ENCODE results near the gene PDCD1.
A peak's percentile ranks its signal among the peaks of the same experiment; 100 is the strongest.

PDCD1 gene

DNA sequence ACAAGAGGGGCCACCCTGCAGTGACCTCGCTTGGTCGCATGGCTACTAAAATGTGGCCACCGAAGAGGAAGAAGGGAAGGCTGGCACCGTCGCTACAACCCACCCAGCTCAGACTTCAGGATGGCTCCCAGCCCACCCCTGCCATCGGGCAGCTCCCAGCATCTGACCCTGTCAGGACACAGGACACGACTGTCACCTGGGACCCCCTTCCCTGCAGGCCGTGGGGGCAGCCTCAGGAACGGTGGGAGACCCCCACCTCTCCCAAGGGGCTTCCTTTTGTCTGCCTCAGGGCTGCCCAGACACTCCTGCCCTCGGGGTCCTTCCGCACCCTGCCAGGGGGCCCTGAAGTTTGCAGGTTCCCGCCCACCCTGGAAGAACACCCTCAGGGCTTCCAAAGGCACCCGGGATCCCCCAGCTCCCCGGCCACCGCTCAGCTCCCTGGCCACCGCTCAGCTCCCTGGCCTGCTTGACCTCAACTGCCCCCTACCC, 18.5 kb upstream of the PDCD1 start:
- no peak for DNase-seq

DNA sequence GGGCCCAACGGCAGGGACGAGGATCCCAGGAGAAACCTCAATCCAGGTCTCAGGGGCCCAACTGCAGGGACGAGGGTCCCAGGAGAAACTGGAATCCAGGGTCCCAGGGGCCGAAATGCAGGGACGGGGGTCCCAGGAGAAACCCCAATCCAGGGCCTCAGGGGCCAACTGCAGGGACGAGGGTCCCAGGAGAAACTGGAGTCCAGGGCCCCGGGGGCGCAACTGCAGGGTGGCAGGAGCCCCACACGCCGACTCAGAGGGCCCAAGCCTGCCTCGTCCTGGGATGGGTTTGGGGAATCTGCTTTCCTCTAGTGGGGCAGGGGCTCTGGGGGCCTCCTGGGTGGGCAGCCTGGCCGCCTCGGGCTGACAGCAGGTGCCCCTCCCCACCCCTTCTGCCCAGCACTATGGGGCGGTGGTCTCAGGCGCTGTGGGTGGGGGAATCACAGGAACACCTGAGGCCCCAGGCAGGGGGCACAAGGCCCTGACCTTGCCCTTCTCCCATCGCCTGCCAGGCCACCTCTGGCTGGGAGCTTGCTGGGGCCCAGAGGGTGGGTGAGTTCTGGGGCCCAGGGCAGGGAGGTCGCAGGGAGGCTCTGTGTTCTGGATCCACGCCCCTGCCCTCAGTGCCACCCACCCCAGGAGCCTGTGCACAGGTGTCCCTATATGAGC, 18.0 kb upstream of the PDCD1 start:
- no peak for DNase-seq

DNA sequence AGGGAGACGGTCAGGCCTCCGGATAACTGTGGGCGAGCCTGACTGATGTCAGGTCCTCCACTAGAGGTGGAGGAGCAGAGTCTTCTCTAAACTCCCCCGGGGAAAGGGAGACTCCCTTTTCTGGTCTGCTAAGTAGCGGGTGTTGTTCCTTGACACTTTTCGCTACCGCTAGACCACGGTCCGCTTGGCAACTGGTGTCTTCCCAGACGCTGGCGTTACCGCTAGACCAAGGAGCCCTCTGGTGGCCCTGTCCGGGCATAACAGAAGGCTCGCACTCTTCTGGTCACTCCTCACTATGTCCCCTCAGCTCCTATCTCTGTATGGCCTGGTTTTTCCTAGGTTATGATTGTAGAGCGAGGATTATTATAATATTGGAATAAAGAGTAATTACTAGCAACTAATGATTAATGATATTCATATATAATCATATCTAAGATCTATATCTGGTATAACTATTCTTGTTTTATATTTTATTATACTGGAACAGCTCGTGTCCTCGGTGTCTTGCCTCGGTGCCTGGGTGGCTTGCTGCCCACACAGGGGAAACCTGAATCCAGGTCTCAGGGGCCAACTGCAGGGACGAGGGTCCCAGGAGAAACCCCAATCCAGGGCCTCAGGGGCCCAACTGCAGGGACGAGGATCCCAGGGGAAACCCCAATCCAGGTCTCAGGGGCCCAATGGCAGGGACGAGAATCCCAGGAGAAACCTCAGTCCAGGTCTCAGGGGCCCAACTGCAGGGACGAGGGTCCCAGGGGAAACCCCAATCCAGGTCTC, 17.2 kb upstream of the PDCD1 start:
- DNase-seq = peak; percentile 70

DNA sequence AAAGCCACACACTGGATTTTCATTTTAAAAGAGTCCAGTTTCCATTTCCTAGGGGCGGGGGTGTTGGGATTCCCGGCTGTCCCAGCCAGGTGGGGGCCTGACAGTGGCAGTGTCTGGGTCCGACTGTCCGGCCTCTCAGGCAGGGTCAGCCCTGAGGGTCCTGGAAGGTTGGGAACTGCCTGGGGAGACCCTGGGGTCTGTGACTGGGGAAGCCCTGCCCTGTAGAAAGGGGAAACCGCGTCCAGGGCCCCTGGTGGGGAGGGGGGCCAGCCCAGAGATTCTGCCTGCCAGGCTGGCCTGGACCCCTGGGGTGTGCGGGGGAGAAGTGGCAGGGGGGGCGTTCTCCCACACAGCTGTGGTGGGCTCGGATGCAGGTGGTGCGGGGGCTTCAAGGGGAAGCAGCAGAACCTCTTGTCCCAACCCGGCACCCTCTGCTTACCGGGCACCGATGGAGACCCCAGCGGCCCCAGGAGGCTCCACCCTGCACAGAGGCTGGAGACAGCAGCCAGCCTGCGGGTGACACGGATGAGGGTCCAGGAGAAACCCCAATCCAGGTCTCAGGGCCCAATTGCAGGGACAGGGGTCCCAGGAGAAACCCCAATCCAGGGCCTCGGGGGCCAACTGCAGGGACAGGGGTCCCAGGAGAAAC, 15.7 kb upstream of the PDCD1 start:
- DNase-seq = no peak

DNA sequence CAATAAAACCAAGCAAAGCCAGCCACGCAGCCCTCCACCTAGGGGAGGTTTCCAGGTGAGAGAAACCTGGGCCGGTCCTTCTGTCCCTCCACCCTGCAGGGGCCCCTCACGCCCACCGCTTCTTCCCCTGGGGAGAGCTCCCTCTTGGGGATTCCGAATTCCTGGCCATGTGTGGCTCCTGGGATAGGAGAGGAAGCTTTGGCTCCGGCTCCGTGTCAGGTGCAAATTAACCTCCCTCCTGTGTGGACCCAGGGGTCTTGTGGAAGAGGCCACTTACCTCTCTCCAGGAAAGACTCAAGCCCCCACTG, 15.1 kb upstream of the PDCD1 start:
- no peak for DNase-seq

DNA sequence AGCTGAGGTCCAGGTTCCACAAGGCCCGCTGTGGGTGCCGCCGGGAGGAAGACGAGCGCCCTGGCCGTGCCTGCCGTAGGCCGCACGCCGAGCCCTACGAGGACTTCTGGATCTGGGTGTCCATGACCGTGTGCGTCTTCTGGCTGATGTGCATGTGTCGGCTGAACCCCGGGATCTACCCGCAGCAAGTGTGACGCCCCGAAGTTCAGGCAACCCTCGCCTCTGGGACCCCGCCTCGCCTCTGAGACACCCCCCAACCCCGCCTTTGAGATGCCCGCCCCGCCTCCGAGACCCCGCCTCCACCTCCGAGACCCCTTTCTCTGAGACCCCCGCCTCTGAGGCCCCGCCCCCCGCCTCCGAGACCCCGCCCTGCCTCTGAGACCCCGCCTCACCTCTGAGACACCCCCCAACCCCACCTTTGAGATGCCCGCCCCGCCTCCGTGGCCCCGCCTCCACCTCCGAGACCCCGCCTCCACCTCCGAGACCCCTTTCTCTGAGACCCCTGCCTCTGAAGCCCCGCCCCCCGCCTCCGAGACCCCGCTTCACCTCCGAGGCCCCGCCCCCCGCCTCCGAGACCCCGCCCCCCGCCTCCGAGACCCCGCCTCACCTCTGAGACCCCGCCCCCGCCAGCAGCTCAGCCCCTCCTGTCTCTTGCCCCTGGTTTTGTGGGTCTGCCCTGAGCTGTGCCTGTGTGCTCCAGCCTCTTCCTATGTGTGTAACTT, 14.5 kb upstream of the PDCD1 start:
- no peak for DNase-seq

DNA sequence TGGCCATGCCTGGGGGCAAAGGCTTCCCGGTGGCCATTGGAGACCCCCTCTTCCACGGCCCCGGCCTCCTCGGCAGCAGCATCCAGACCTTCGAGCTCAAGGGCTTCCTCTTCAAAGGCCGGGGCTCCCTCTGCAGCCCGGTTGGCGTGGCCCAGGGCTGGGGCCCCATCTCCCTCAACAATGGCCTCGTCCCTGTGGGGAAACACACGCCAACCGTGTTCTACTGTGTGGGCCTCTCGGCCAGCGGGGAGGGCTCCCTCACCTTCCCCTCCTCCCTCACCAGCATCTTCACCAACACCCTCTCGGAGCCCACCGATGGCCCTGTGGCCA, 13.6 kb upstream of the PDCD1 start:
- no peak for DNase-seq

DNA sequence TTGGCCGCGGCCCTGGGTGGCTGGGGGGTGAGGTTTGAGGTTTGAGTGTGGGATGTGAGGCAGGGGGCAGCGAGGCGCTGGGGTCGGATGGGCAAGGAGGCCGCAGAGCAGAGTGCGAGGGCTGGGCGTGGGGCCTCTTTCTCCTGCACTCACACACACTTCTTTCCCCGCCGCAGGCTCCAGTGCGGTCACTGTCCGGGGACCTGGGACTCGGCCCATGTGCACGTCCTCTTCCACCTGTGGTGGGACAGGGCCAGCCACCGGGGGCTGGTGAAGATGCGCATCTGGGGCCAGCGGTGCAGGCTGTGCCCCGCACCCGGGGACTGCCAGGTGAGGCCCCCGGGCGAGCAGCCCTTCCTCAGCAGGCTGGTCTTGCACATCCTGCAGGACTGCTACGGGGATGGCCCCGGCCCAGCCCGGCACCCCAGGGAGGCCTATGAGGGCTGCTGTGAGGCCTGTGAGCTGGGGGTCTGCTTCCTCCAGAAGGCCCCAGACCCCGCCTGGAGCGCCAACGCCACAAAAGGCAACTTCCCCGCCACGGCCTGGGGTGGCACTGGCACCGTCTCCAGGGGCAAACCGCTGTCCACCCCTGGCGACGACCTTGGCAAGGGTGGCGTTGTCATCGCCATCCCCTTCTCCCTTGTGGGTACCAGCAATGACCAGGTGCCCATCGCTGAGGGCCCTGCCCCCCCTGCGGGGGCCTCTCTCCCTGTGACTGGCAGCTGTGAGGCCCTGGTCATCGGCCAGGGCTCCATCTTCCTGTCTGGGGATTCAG, 13.0 kb upstream of the PDCD1 start:
- DNase-seq = no peak

DNA sequence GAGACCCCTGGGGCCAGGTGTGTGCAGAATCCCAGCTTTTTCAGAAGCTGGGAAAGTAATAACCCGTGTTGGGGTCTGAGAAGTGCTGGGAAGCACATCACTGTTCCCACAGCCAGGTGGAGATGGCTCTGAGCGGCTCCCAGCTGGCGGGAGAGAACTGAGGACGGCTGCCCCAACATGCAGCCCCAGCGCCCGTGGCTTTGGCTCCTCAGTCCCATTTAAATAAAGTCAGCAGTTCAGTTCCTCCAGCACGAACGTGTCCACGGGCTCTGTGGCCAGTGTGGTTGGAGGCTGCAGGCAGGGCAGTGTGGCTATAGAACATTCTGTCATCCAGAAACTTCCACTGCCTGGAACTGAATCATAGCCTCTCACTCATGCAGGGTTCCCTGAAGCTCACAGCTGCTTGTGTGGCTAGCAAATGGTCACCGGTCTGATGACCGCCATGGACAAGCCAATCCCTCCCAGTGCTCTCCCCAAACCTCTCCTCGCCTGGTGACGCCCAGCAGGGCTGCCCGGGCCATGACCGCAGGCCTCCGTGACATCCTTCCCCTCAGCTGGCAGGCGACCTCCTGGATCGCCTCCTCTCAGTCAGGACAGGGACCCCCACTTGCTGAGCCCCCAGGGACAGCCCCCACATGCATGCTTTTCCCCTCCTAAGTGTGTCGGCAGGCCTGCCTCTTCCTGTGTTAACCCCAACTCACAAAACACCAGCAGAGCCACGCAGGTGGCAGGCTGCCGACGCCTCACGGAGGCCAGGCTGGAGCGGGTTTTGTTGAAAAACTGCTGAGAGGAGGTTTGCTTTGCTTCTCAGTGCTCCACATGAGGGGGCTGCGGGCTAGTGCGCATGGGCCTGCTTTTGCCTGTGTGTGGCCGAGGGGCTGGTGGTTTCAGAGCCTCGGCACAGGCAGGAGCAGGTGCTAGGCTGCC, 12.2 kb upstream of the PDCD1 start:
- no peak for DNase-seq

DNA sequence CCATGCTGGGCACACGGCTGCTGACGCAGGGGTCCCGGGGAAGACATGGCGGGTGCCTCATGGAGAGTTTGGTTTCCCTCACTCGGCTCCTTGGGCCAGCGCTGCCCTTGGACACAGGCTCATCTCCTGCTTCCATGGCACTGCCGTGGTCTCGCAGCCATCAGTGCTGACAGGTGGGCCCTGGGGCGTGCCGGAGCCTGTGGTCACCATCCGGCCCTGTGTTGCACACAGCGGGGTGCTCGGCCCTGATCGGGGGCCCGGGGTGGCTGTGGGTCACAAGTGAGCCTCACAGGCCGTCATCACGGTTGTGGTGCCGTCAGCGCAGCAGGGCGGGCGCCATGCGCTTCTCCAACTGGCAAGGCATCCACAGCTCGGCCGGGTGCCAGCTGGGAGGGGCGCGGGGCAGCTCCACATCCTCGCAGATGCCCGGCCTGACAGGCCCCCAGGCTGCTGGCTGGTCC, 11.4 kb upstream of the PDCD1 start:
- DNase-seq = no peak

DNA sequence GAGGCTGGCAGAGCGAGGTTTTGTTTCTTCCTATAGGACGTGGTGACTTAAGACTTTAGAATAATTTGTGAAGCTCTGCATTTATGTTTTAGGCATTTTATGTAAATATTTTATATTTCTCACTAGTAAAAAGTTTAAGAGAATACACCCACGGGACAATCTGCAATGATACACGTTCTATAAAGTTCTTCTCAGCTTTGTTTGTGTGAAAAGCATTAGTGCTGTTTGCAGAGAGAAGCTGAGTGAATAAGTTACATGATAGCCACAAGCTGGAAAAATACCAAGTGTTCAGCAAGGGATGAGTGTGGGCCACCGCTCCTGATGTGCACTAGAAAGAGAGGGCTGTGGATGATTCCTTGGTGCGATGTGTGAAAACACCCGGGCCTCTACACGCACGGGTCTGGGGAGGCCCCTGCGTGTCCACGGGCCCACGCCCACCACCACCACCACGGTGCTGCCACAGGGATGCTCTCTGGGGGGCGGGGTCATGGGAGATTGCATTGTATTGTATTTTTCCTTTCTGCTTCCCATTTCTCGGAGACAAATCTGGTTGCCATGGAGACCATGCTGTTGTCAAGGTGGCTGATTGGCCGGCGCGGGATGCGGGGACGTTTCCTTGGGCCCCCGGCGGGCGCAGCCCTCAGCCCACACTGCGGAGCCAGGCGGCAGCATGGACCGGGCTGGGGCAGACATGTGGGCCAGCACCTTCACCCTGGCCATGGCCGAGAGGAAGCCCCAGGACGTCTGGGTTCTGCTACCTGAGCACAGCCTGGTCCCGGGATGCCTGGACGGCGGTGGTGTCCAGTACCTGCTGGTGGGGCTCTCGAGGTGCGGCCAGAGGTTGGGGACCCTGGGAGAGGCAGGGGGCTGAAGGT, 10.6 kb upstream of the PDCD1 start, which contains the start of gene RTP5:
Gene RTP5 (plus strand): TSS at position 643 of the 875 bp plus-strand sequence. CDS start 28 bp downstream, at position 671.
- DNase-seq = no peak

DNA sequence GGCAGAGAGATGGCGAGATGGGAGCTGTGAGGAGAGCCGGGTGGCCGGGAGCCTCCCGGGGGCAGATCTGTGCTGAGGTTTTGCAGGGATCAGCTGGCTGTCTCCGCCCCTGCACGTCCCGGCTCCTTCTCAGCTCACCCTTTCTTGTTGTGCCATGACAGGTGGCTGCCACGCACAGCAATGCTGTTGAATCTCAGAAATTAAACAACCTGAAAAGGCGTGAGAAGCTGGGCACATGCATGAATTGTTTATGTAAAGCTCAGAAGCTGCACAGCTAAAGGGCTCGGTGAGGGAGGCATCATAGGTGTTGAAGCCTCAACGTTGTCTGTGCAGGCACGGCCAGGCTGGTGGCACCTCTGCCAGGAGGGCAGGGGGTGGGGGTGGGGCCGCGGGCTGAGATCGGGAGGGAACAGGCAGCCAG, 10.0 kb upstream of the PDCD1 start:
- DNase-seq = no peak

DNA sequence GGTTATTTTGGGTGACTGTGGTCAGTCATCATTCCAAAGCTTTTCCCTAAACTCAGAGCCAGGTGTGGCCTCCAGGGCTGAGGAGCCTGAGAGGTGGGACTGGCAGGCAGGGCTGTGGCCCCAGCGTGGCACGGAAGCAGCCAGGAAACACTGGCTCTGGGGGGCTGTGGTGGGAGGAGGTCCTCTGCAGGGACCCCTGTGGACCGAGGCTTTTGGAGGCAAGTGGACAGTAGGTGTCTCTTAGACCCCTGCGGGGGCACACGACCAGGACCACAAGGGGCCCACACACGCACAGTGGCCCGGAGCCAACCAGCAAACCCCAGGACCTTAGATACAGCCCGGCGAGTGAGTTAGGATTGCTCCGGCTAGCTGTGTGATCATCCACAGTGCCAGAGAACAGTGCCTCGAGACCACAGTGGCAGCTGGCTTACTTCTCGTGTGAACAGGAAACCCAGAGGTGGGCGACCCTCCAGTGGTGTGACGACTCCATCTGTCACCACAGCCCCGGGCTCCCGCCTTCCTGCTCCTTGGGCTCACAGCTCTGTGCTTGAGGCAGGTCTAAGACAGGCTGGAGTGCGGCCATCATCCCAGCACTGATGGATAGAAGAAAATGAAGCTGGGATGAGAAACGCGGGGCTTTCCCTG, 9.2 kb upstream of the PDCD1 start:
- DNase-seq = peak; percentile 52

DNA sequence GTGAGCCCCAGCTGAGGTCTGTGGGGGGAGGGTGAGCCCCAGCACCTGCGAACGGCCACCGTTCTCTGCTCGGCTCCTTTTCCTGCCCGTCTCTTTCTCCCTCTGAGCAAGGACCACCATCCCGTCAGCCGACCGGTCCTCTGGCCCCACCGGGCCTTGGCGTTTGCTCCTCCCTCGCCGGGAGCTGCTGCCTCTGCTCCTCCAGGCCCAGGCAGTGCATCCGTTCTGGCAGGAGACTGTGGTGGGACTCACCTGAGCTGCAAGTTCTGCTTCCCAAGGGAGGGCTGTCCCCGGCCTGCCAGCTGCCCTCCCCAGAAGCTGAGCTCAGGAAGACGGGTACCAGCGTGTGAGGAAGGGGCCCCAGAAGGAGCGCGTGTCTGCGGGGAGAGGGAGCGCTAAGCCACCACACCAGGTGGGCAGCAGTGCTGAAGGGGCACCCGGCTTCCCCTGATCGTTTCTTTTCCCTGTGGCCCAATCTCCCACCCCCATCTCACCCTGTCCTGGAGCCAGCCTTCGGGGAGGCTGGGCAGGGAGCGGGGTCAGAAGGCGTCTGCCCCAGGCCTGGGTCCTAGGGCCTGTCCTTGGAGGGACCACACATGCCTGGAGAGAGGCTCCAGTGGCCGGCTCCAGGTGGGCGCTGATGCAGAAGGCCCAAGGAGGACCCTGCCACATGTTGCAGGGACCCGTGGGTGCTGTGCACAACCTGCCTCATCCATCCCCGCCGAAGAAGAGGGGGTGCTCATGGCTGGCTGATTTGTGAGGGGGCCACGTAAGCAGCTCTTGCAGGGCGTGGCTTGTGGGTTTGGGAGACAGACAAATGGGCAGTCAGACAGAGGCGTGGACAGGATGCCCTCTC, 8.3 kb upstream of the PDCD1 start:
- no peak for DNase-seq

DNA sequence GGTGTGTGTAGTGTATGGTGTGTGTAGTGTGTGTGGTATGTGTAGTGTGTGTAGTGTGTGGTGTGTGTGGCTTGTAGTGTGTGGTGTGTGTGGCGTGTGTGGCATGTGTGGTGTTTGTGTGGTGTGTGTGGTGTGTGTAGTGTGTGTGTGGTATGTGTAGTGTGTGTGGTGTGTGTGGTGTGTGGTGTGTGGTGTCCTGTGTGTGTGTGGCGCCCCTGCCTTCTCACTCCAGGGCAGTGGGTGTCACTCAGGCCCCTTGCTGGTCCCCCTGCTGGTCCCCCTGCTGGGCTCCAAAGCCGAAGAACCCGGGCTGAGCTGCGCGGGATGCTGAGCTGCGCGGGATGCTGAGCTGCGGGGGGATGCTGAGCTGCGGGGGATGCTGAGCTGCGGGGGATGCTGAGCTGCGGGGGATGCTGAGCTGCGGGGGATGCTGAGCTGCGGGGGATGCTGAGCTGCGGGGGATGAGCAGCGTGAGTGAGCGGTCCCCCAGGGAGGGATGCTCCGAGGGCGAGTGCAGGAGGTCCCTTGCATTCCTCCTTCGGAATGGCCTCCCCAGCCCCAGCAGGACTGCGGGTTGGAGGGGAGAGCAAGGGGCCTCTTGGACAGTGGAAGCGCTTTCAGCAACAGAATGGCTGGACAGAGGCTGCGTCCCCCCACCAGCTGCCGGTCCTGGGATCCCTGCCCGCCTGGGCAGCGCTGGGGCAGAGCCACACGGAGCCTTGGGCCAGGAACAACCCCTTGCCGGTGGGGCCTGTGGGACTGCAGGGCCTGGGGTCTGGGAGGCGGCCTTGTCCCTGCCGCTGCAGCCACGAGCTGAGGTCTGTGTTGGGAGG, 7.5 kb upstream of the PDCD1 start:
- peak; percentile 53 for DNase-seq

DNA sequence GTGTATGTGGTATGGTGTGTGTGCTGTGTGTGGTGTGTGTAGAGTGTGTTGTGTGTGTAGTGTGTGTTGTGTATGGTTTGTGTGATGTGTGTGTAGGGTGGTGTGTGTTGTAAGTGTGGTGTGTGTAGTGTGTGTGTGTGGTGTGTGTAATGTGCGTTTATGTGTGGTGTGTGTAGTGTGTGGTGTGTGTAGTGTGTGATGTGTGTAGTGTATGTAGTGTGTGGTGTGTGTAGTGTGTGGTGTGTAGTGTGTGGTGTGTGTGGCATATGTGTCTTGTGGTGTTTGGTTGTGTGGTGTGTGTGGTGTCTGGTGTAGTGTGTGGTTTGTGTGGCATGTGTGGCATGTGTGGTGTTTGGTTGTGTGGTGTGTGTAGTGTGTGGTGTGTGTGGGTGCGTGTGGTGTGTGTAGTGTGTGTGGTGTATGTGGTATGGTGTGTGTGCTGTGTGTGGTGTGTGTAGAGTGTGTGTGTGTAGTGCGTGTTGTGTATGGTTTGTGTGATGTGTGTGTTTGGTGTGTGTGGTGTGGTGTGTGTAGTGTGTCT, 6.8 kb upstream of the PDCD1 start:
- DNase-seq = no peak

DNA sequence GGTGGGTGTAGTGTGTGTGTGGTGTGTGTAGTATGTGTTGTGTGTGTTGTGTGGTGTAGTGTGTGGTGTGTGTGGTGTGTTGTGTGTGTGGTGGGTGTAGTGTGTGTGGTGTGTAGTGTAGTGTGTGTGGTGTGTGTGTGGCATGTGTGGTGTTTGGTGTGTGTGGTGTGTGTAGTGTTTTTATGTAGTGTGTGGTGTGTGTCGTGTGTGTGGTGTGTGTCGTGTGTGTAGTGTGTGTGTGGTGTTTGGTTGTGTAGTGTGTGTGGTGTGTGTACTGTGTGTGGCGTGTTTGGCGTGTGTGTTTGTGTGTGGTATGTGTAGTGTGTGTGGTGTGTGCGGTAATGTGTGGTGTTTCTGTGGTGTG, 6.1 kb upstream of the PDCD1 start:
- DNase-seq = no peak

Data from hematopoietic multipotent progenitor cell treated with erythropoietin and hydrocortisone succinate and interleukin-3 and kit ligand, for 4 days (in vitro differentiated cells).